Measurements from ENCODE around the gene WNK2. TPM values are rescaled to one million over a fixed set of nuclear protein-coding genes. Genes with fewer than 3 reads are reported as not detected.

The WNK2 gene
- polyA plus RNA-seq, 3 donors = 0.40 TPM; not detected in 2

DNA sequence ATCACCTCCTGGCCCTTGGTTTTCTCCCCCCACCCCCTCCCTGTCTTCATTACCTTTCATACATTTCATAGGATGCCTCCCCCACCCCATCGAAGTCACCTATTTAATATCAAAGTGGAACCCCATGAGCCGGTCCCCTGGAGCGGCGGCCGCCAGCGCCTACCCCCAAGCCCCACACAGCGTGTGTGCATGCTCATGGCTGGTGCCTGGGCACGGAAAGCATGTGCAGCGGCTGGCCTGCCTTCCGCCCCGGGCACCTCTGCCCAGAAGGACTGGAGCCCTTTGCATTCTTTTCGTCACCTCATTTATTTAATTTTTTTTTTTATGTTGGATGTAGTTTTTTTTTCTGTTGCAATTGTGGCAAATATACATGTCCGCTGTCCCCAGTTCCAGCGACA is 116.2 kb downstream of the WNK2 start:
- no peak overlapping the region for H3K9ac ChIP-seq (ENCODE audit: insufficient read depth, low read length, poor library complexity, severe bottlenecking)
- Mint-ChIP-seq H3K36me3 (no peaks in the 10 kb centered on the region), H3K27ac (no peak overlapping the region), H3K9me3 (no peaks in the 10 kb centered on the region), H3K4me1 (peaks cover 9% of the 10 kb centered on the region), H3K4me3 (no peak overlapping the region), H3K27me3 (ENCODE audit: low read depth in 3 of 3) (peaks cover 3 to 17% (median 16%) of the 10 kb centered on the region in 3 donors)
- H3K9me3 ChIP-seq (replicated peaks in 1 of 2; ENCODE audit: control insufficient read depth in 1 of 2, insufficient read depth in 1 of 2, low read length in 2 of 2) = no peaks in the 10 kb centered on the region
- no peaks in the 10 kb centered on the region for H4K20me1 ChIP-seq (ENCODE audit: insufficient read depth, low read length)
- H3K4me2 ChIP-seq (replicated peaks; ENCODE audit: extremely low read depth, low read length, poor library complexity, severe bottlenecking) = no peak overlapping the region
- H3K27ac ChIP-seq (ENCODE audit: low read depth in 1 of 2, low read length in 2 of 2) = no peak overlapping the region
- peaks cover 9 to 11% of the 10 kb centered on the region in 2 donors for H3K4me1 ChIP-seq (ENCODE audit: control insufficient read depth in 1 of 2, insufficient read depth in 2 of 2, low read length in 2 of 2)
- no peaks in the 10 kb centered on the region for H3K27me3 ChIP-seq (ENCODE audit: control insufficient read depth in 2 of 2, insufficient read depth in 2 of 2, low read length in 2 of 2)
- TF ChIP-seq, protein P1, sequence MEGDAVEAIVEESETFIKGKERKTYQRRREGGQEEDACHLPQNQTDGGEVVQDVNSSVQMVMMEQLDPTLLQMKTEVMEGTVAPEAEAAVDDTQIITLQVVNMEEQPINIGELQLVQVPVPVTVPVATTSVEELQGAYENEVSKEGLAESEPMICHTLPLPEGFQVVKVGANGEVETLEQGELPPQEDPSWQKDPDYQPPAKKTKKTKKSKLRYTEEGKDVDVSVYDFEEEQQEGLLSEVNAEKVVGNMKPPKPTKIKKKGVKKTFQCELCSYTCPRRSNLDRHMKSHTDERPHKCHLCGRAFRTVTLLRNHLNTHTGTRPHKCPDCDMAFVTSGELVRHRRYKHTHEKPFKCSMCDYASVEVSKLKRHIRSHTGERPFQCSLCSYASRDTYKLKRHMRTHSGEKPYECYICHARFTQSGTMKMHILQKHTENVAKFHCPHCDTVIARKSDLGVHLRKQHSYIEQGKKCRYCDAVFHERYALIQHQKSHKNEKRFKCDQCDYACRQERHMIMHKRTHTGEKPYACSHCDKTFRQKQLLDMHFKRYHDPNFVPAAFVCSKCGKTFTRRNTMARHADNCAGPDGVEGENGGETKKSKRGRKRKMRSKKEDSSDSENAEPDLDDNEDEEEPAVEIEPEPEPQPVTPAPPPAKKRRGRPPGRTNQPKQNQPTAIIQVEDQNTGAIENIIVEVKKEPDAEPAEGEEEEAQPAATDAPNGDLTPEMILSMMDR (IDR thresholded peaks at IDR 0.05) = no peak
- no peaks in the 10 kb centered on the region for H3K36me3 ChIP-seq (replicated peaks in 1 of 2; ENCODE audit: control insufficient read depth in 1 of 2, insufficient read depth in 2 of 2, low read length in 2 of 2)
- WGBS (ENCODE audit: insufficient coverage) = 97% methylated on average over 8 of the region's 14 CpGs
- intact Hi-C loops (cut with micrococcal nuclease) = loop anchor here (5.0 to 10.0 kb wide), 2 partner anchors 138 to 195 kb away; no protein-coding TSS in a partner anchor
- no peak overlapping the region for H3K4me3 ChIP-seq (replicated peaks in 1 of 3; ENCODE audit: low read depth in 2 of 3, low read length in 3 of 3)
- no peaks in the 10 kb centered on the region for H3K79me2 ChIP-seq (ENCODE audit: insufficient read depth, low read length)
- no peak for DNase-seq
- no peak overlapping the region for H2AFZ ChIP-seq (ENCODE audit: insufficient read depth, low read depth, low read length, poor library complexity, severe bottlenecking)

DNA sequence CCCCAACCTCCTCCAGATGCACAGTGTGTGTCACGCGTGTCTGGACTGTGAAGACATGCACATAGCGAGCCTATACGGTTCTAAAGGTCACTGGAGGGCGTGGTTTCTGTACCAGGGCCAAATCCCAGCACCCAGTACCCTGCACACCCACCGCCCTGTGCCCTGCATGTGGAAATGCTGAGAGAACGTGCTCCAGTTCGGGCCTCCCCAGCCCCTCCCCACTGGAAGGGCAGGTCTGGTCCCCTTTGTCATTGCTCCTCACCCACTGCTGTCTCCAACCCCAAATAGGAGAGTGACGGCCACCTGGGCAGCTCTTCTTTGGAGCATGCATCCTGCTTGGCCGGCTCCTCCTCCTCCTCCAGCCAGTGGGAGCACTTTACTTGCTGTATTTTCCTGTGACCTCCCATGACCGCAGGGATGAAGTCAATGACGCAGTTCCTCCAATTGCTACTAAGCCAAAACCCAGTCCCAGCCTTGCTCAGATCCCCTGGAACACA is 116.7 kb downstream of the WNK2 start:
- no peak overlapping the region for H3K4me3 Mint-ChIP-seq
- Histone ChIP-seq H3K27ac (ENCODE audit: low read depth in 1 of 2, low read length in 2 of 2) (no peak overlapping the region), H3K4me3 (replicated peaks in 1 of 3; ENCODE audit: low read depth in 2 of 3, low read length in 3 of 3) (no peak overlapping the region), H3K9ac (ENCODE audit: insufficient read depth, low read length, poor library complexity, severe bottlenecking) (no peak overlapping the region), H3K4me2 (replicated peaks; ENCODE audit: extremely low read depth, low read length, poor library complexity, severe bottlenecking) (no peak overlapping the region), H3K9me3 (replicated peaks in 1 of 2; ENCODE audit: control insufficient read depth in 1 of 2, insufficient read depth in 1 of 2, low read length in 2 of 2) (no peaks in the 10 kb centered on the region), H3K36me3 (replicated peaks in 1 of 2; ENCODE audit: control insufficient read depth in 1 of 2, insufficient read depth in 2 of 2, low read length in 2 of 2) (no peaks in the 10 kb centered on the region), H2AFZ (ENCODE audit: insufficient read depth, low read depth, low read length, poor library complexity, severe bottlenecking) (no peak overlapping the region), H4K20me1 (ENCODE audit: insufficient read depth, low read length) (no peaks in the 10 kb centered on the region), H3K4me1 (ENCODE audit: control insufficient read depth in 1 of 2, insufficient read depth in 2 of 2, low read length in 2 of 2) (peaks cover 9 to 11% of the 10 kb centered on the region in 2 donors), H3K79me2 (ENCODE audit: insufficient read depth, low read length) (no peaks in the 10 kb centered on the region), H3K27me3 (ENCODE audit: control insufficient read depth in 2 of 2, insufficient read depth in 2 of 2, low read length in 2 of 2) (no peaks in the 10 kb centered on the region)
- intact Hi-C loops (cut with micrococcal nuclease) = loop anchor here (5.0 to 10.0 kb wide), 2 partner anchors 138 to 196 kb away; no protein-coding TSS in a partner anchor
- H3K4me1 Mint-ChIP-seq = peaks cover 9% of the 10 kb centered on the region
- no peaks in the 10 kb centered on the region for H3K36me3 Mint-ChIP-seq
- no peaks in the 10 kb centered on the region for H3K9me3 Mint-ChIP-seq
- 87% methylated on average over 12 of the region's 12 CpGs for WGBS (ENCODE audit: insufficient coverage)
- TF ChIP-seq, protein P1 (IDR thresholded peaks at IDR 0.05) = no peak
- H3K27ac Mint-ChIP-seq = no peak overlapping the region
- peaks cover 3 to 17% (median 14%) of the 10 kb centered on the region in 3 donors for H3K27me3 Mint-ChIP-seq (ENCODE audit: low read depth in 3 of 3)
- DNase-seq = peak in 1 of 3 donors; percentile 1

Measured in CD14-positive monocyte (primary cell).